ENCODE measurements around the gene NOL8. TPM values are rescaled to one million over a fixed set of nuclear protein-coding genes. Genes with fewer than 3 reads are reported as not detected.

NOL8 gene
- total RNA-seq, 4 donors from 2014 or later = 20.4 to 40.8 (median 21.9) TPM

DNA sequence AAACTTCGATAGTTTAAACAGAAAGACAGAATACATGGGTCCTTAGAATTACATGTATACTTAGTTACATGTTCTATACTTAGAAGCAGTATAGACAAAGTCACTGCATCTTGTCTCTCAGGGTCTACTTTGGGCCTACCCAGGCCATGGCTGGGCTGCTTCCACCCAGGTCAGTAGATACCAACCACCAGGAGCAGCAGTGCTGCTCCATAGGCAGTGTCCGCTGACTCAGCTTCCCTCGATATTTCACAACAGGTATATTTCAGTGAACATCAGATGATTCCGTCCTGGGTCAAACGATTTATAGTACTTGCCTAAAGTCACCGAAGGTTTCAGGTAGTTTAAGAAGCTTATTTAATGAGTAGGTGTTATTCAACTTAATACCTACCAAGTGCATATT, 49.6 kb downstream of the NOL8 start:
- DNase-seq (ENCODE audit: low spot score in 2 of 2) = no peak
- no peak overlapping the region for H3K4me3 ChIP-seq (ENCODE audit: low read depth, poor library complexity, severe bottlenecking)
- intact Hi-C loops (cut with DNase I; ENCODE audit: low total_unique reads) = no loop called here
- 93 to 94% methylated on average over 6 of the region's 6 CpGs for WGBS, 2 donors
- no peak for TF ChIP-seq POLR2A (IDR thresholded peaks at IDR 0.05)
- TF ChIP-seq, protein P1, sequence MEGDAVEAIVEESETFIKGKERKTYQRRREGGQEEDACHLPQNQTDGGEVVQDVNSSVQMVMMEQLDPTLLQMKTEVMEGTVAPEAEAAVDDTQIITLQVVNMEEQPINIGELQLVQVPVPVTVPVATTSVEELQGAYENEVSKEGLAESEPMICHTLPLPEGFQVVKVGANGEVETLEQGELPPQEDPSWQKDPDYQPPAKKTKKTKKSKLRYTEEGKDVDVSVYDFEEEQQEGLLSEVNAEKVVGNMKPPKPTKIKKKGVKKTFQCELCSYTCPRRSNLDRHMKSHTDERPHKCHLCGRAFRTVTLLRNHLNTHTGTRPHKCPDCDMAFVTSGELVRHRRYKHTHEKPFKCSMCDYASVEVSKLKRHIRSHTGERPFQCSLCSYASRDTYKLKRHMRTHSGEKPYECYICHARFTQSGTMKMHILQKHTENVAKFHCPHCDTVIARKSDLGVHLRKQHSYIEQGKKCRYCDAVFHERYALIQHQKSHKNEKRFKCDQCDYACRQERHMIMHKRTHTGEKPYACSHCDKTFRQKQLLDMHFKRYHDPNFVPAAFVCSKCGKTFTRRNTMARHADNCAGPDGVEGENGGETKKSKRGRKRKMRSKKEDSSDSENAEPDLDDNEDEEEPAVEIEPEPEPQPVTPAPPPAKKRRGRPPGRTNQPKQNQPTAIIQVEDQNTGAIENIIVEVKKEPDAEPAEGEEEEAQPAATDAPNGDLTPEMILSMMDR (IDR thresholded peaks at IDR 0.05) = no peak

DNA sequence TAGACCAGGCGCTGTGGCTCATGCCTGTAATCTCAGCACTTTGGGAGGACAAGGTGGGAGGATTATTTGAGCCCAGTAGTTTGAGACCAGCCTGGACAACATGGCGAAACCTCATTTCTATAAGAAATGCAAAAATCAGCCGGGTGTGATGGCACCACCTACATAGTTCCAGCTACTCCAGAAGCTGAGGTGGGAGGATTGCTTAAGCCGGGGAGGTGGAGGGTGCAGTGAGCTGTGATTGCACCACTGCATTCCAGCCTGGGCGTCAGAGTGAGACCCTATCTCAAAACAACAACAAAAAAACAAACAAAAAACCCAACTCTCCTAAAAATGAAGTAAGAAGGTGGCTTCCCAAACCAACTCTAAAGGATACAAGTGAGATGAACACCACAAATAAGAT, 54.6 kb downstream of the NOL8 start:
- no peak overlapping the region for H3K4me3 ChIP-seq (ENCODE audit: low read depth, poor library complexity, severe bottlenecking)
- intact Hi-C loops (cut with DNase I; ENCODE audit: low total_unique reads) = no loop called here
- no peak for DNase-seq (ENCODE audit: low spot score in 2 of 2)
- 91 to 92% methylated on average over 5 of the region's 5 CpGs for WGBS, 2 donors
- TF ChIP-seq, protein P1 (IDR thresholded peaks at IDR 0.05) = no peak
- TF ChIP-seq POLR2A (IDR thresholded peaks at IDR 0.05) = no peak

DNA sequence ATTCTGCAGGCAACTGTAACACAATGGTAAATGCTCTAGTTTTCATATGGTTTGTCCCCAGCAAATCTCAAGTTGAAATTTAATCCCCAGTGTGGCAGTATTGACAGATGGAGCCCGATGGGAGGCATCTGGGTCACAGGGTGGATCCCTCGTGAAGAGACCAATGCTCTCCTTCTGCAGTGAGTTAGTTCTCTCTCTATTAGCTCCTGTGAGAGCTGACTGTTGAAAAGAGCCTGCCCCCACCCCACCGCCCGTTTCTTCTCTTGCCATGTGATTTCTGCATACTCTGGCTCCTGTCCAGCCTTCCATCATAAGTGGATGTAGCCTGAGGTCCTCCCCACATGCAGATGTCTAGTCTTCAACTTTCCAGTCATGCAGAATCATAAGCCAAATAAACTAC, 58.7 kb downstream of the NOL8 start:
- WGBS, 2 donors = 68 to 71% methylated on average over 4 of the region's 4 CpGs
- H3K4me3 ChIP-seq (ENCODE audit: low read depth, poor library complexity, severe bottlenecking) = no peak overlapping the region
- DNase-seq (ENCODE audit: low spot score in 2 of 2) = no peak
- TF ChIP-seq POLR2A (IDR thresholded peaks at IDR 0.05) = no peak
- TF ChIP-seq, protein P1 (IDR thresholded peaks at IDR 0.05) = no peak
- intact Hi-C loops (cut with DNase I; ENCODE audit: low total_unique reads) = no loop called here

DNA sequence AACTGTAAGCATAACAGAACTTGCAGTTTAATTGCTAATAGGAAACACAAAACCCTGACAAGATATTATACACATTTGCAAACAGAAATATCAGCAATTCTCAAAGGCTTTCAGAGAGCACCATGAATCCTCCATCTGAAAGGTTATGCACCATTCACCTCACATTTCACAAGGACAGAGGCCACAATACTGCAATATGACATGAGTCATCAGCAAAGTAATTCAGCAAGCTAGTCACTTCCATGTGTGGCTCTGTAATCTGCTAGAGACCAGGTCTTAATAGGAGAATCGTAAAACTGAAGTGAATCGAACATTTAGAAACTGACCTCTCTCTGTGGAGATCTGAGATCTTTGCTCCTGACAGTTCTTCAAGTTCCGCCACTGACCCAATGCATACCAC, 60.0 kb downstream of the NOL8 start:
- no peak overlapping the region for H3K4me3 ChIP-seq (ENCODE audit: low read depth, poor library complexity, severe bottlenecking)
- TF ChIP-seq, protein P1 (IDR thresholded peaks at IDR 0.05) = no peak
- TF ChIP-seq POLR2A (IDR thresholded peaks at IDR 0.05) = no peak
- no peak for DNase-seq (ENCODE audit: low spot score in 2 of 2)
- WGBS, 2 donors = 91% methylated on average over 3 of the region's 3 CpGs
- intact Hi-C loops (cut with DNase I; ENCODE audit: low total_unique reads) = no loop called here

DNA sequence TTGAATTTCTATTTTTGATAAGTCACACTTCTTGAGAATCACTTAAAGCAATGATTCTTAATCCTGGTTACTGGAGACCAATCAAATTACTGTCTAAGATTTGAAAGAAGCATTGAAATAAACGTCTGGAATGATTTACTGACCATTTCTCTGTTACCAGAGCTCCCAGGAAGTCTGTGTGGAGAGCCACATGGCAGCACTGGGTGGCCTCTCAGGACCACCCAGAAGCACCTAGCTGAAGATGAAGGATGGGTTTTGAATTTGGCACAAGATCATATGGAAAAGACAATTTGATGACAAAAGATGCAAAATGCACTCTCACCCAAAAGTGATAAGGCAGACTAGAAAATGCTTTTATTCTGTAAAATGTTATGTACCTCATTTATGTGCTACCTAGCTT, 62.0 kb downstream of the NOL8 start:
- no peak for DNase-seq (ENCODE audit: low spot score in 2 of 2)
- no peak for TF ChIP-seq POLR2A (IDR thresholded peaks at IDR 0.05)
- TF ChIP-seq, protein P1 (IDR thresholded peaks at IDR 0.05) = no peak
- no peak overlapping the region for H3K4me3 ChIP-seq (ENCODE audit: low read depth, poor library complexity, severe bottlenecking)
- 13 to 34% methylated on average over 1 of the region's 1 CpG for WGBS, 2 donors
- intact Hi-C loops (cut with DNase I; ENCODE audit: low total_unique reads) = no loop called here

DNA sequence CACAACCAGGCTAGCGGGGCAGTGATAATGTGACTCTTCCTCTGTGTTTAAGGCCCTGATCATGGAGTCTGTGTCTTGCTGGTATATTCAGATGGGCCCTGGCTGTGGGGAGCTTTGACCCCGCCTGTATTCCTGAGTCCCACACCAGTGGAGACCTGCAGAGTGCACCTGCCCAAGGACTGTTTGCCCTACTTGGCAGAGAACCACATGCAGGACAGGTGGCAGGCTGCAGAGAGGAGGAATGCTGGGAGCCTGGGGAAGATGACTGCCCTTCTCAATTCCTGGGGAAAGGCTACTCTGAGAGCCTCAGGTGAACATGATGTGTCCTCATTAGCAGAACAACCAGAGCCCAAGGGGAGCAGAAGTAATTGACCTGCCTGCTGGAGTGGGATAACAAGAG, 67.8 kb downstream of the NOL8 start:
- H3K4me3 ChIP-seq (ENCODE audit: low read depth, poor library complexity, severe bottlenecking) = no peak overlapping the region
- intact Hi-C loops (cut with DNase I; ENCODE audit: low total_unique reads) = loop anchor here (5.0 kb wide), 1 partner anchor 120 kb away; no protein-coding TSS in a partner anchor
- no peak for DNase-seq (ENCODE audit: low spot score in 2 of 2)
- 83 to 85% methylated on average over 2 of the region's 2 CpGs for WGBS, 2 donors
- TF ChIP-seq, protein P1 (IDR thresholded peaks at IDR 0.05) = no peak
- TF ChIP-seq POLR2A (IDR thresholded peaks at IDR 0.05) = no peak
